ENCODE measurements around the gene ZCCHC24.

ZCCHC24 gene

DNA sequence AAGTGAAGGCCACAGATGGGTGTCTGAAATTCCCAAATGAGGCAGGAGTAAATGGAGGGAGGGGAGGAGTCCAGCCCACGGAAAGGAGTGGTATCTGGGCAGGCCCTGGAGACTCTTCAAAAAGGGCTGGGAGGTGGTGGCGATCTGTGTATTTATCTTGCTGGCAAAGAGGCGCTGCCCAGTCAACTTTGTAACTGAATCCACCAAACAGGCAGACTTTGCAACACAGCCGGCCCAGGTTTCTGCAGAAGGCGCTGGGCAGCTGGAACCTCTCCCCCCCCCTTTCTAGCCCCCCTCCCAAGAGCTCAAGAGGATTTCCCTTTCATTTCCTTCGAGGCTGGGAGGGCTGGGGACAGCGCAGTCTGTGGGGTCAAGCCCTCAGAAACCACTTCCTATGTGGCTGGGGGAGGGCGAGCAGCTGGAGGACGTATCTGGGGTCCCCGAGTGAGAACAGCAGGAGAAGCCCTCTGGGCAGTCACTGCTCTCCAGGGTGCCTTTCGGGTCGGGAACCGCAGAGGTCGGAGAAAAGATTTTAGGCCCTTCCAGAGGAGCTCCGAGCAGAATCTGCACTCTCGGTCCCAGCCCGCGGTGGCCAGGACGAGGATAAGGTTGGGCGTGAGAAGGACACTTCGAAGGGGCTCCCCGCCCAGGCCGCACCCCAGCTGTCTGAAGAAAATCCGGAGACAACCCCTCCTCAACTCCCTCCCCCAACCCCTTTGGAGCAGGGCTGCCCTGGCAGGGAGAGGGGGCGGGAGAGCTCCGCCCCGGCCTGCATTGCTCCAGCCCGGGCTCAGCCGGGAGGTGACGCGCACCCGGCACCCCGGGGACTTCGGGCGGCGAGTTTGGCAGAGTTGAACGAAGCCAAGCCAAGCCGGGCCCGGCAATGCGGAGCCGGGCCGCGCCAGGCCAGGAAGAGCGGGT, 965 bp downstream of the ZCCHC24 start:
- DNase-seq, result peak; percentile 32 to 37

GRCh38 chr10:79443338-79444198, 1.9 kb downstream of the ZCCHC24 start:
- no peak for DNase-seq

GRCh38 chr10:79442171-79443040, 3.0 kb downstream of the ZCCHC24 start:
- no peak for DNase-seq

- no peak for DNase-seq
Observed at GRCh38 chr10:79441433-79441832, 4.0 kb downstream of the ZCCHC24 start.

GRCh38 chr10:79440281-79440680, 5.1 kb downstream of the ZCCHC24 start:
- DNase-seq, result no peak

GRCh38 chr10:79438699-79439085, 6.7 kb downstream of the ZCCHC24 start:
- DNase-seq, result no peak

DNA sequence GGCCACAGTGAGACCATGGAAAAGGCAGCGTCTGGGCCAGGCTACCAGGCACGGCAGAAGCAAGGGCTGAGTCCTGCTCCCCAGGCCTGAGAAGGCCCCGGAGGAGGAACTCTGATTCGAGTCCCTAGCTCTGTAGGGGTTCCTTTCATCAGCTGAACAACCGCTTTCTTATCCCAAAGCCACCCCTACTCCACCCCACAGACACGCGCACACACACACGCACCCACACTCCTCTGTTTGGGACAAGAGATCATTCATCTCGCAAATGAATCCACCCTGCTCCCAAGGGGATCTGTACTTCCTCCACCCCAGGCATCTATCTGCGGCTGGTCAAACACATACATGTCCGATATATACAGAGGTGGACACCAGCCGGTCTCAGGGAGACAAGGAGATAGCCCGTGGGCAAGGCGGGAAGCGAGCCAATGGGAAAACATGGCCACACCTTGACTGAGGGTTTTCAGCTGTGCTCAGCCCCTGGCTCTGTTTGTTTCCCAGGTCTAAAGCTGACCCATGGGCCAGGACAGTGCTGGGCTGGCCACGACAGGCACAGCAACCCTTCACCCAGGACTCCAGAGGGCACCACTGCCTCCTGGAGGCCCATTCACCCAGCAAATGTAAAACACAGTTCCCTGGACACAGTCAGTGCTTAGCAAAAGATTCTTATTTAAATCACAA, 7.3 kb downstream of the ZCCHC24 start:
- DNase-seq, result no peak

DNA sequence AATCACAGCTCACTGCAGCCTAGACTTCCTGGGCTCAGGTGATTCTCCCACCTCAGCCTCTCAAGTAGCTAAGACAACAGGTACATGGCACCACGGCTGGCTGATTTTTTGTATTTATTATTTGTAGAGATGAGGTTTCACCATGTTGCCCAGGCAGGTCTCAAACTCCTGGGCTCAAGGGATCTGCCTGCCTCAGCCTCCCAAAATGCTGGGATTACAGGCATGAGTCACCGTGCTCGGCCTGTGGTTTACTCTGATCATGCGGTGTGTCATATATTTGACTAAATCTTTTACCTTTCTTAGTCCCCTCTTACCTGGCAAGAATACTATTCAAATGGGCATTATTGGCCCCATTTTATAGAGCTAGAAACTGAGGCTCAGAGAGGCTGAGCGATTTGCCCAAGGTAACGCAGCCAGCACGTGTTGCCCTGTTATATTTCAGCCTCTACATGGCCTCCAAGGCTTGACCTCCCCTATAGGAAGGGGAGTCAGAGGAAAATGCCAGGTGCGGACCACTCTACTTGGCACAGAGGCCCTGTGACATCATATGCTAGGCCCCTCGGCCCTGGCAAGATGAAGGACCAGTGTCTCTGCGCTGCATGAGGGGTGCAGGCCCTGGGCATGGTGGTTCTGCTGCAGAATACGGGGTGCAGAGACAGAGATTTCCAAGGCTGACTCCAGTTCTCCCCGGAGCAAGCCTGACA, 8.2 kb downstream of the ZCCHC24 start:
- no peak for DNase-seq

DNA sequence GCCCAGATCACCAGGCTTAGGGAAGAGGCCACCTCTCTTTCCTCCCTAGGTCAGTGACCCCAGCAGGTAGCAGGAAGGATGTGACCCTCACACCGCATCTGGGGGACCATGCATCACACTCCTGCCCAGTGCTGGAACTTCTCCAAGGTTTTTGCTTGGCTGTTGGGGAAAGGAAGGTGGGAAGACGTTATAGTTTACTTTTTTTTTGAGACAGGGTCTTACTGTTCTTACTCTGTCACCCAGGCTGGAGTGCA, 8.6 kb downstream of the ZCCHC24 start:
- no peak for DNase-seq

GRCh38 chr10:79436066-79436849, 9.2 kb downstream of the ZCCHC24 start:
- no peak for DNase-seq

DNA sequence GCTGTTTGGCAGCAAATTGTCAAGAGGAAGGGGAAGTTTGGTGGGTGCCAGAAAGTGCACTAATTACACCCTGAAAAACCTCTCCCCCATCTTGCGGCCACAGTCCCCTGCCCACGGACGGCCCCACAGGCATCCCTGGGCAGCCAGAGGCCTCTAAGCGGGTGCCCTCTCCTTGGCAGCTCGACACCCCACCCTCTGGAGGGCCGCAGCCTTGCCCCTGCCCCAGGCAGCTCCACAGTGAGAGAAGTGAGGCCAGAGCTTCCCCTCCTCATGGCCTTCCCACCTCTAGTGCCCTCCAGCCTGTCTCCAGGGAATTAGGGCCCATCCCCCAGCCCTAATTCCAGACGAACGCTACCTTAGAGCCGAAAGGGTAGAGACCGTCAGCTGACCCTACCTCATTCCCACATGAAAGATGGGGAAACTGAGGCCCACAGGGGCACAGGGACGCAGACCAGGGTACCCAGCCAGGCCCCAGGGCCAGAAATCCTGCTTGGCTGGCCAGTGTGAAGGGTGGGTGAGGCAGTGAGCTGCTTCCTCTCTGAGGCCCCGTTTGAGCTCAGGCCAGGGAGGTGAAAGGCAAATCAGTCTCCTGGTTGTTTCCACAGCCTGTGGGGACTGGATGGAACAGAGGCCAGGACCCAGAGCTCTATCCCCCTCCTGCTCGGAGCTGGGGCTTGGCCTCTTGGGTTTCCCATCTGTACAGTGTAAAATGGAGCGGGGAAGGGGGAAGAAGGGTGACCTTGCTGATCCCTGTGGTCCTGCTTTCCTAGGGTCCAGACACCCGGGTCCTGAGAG, 10.0 kb downstream of the ZCCHC24 start:
- no peak for DNase-seq

DNA sequence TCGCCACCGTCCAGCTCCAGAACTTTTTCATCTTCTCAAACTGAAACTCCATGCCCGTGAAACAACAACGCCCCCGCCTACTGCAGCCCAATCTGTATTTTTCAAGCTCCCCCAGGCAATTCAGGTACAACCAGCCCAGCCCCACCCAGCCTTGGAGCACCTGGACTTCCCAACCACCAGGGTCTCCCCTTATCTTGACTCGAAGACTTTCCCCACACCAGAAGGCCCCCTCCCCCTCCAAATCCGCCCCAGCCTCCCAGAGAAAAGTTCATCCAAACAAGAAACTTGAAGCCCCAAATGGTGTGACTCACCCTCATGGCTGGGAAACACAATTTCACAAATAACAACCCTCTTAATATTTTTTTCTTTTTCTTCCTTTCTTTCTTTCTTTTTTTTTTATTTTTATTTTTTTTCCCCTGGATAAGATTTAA, 10.6 kb downstream of the ZCCHC24 start:
- DNase-seq, result no peak

DNA sequence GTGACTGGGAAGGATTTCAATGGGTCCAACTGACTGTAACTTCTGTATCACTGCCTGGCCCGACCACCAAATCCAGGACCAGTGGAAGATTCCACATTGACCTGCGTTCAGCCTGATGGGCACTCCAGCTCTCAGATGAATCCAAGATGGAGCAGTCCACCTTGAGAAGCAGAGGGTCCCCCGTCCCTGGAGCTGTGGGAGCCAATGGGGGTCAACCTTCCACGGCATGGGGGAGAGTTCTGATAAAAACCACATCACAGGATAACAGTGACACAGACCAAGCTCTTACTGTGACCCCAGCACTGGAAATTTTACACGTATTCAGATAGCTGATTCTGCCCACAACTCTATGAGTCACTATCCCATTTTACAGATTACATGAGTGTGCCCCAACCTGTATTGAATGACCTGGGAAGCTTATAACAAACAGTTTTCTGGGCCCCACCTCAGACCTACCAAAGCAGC, 11.2 kb downstream of the ZCCHC24 start:
- DNase-seq, result no peak

DNA sequence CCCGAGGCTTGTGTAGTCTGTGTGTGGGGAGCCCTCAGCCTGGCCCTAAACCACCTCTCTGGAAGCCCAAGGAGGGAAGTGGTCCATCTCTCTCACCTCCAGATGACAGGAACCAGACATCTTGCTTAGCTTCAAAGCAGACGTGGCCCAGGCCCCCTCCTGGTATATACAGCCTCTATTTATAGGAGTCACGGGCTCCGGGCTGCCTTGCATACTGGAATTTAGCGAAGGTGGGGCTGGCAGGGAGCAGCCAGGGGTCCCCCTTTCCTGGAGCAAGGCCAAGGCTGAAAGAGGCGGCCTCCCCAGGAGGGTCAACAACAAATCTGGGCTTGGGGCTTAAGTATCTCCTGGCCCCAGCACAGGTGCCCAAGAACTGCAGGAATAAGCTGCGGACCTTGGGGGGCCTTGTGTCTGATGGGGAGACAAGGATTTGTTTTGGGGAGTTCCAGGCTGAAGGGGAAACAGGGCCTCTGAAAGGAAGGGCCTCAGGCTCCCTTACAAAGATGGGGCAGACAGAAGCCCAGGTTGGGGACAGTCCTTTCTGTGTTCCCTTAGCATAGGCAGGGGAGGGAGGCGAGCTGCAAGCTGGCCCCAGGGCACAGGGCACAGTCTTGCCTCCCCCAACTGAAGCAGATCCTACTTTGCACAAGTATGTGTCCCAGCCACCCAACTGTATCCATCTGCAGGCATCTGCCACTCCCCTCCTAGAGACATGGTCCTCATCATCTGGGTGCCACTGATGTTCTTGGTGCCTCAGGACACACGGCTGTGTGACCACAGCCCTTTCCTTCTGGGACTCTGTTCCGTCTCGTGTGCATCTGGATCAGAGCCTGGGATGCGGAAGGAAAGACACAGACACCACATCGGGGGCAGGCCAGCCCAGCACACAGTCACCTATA, 11.9 kb downstream of the ZCCHC24 start:
- DNase-seq, result no peak

DNA sequence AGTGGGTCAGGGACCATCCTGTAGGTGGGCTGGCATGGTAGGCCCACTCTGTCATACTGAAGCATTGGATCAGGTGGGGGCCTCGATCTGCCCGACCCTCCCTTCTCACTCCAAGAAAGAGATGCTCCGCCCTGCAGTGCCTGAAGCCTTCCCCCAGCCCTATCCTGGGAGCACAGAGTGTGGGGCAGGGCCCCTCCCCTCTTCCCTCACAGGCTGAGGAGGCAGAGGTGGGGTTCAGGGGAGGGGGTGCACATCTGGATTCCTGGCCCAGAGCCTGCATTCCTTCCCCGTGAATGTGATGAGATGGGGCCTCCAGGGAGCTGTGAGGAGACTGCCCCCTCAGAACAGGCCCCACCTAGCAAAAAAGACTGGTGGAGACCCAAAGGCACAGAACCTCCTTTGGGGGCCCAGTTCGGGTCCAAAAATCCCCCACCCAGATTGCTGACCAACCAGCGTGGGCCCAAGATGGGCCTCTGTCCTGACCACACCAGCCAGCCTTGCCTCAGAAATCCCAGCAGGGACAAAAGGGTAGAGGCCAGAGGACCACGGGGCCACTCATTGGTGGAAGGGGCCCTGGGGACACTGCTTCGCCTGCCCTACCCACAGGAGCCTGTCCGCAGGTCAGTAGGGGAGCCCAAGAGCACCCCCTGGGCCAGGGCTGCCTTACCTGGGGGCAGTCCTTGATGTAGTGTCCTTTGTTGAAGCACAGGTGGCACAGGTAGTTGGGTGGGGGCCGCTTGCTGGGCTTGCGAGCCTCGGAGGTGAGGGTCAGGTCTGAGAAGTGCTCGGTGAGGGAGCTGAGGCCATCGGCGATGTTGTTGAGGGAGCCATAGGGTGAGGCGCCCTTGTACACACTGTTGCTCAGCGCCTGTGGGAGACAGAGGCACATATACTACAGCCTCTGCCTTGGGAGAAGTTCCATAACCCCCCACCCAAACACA, 13.3 kb downstream of the ZCCHC24 start:
- no peak for DNase-seq

DNA sequence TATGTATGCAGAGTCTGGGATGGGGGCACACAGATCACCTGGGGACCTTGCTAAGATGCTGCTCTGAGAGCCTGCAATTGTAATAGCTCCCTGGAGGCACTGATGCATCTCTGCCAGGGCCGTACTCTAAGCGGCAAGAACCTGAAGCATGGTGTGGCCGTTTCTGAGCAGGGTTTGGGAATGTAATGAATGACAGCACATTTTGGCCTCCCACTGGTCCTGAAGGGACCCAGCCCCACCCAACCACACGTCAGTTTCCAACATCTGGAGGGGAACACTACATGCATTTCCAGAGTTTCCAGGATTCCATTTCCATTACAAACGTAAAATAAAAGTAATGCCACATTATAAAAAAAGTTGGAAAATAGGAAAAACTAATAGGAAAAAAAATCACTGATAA, 14.0 kb downstream of the ZCCHC24 start:
- DNase-seq, result no peak

DNA sequence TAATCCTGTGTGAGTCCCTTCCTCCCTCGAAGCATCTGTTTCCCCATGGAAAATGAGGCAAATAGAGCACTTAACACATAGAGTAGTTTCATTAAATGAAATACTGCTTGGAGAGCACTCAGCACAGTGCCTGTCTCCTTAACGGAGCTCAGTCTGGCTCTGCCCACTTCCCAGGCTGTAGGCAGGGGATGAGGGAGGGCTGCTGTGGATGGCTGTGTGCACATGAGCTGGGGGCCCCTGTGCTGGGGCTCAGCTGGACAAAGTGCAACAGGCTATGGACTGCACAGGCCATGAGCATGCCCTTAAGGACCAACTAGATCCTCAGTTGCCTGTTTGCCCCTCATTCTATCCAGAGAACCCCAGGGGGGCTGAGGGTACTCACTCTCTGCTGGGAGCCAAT, 14.5 kb downstream of the ZCCHC24 start:
- no peak for DNase-seq

Measured in stimulated activated CD4-positive, alpha-beta T cell treated with anti-CD3 and anti-CD28 coated beads, Interleukin-2, amount 100 ng/mL, for 48 hours (primary cell).